WTC11 (cell line): ENCODE measurements around the gene WNT3A. TPM values are rescaled to one million over a fixed set of nuclear protein-coding genes. Genes with fewer than 3 reads are reported as not detected.

Source experiments
- ATAC-seq: fragments of 200-7000 bp; cut with Tn5 transposase; 2 replicates; pipeline ENCODE4 v1.10.0; 2021; ENCODE audit warnings: mild to moderate bottlenecking, moderate library complexity
- CTCF ChIA-PET: fragments of 300-600 bp; sonication (Branson Sonifier 250); formaldehyde crosslinking; loops from one replicate; lab custom pipeline; 2021; ENCODE audit warnings: antibody characterized with exemption; lab: Charles Lee
- POLR2A ChIA-PET: fragments of 350-600 bp; sonication (Branson Sonifier 250); formaldehyde crosslinking; loops from one replicate; lab custom pipeline; 2021; ENCODE audit warnings: antibody characterized with exemption; lab: Charles Lee
- DNase-seq: peaks from one replicate; pipeline ENCODE4 v3.0.0; 2021; ENCODE audit warnings: low spot score
- H3K27ac Mint-ChIP-seq: 2 replicates; pipeline ENCODE4 v1.8.0; 2021; ENCODE audit warnings: mixed read lengths
- H3K27me3 Mint-ChIP-seq: 2 replicates; pipeline ENCODE4 v1.8.0; 2021; ENCODE audit warnings: low read depth, mild to moderate bottlenecking, moderate library complexity, mixed read lengths
- H3K36me3 Mint-ChIP-seq: 2 replicates; pipeline ENCODE4 v1.8.0; 2021; ENCODE audit warnings: mixed read lengths
- H3K4me1 Mint-ChIP-seq: 2 replicates; pipeline ENCODE4 v1.8.0; 2022; ENCODE audit warnings: mixed read lengths
- H3K4me3 Mint-ChIP-seq: 2 replicates; pipeline ENCODE4 v1.8.0; 2021; ENCODE audit warnings: mild to moderate bottlenecking, moderate library complexity, mixed read lengths
- H3K9me3 Mint-ChIP-seq: 2 replicates; pipeline ENCODE4 v1.8.0; 2021; ENCODE audit warnings: mixed read lengths
- CREM ChIP-seq: sonication (generic); formaldehyde crosslinking; IDR thresholded peaks from 2 replicates; pipeline ENCODE4 v1.8.1; 2022; ENCODE audit warnings: mild to moderate bottlenecking, missing genetic modification reagents, moderate library complexity
- ETV6 ChIP-seq: sonication (generic); formaldehyde crosslinking; IDR thresholded peaks from 2 replicates; pipeline ENCODE4 v1.8.1; 2022; ENCODE audit warnings: mild to moderate bottlenecking, missing genetic modification reagents
- HMGA2 ChIP-seq: fragments of 250-450 bp; sonication (Bioruptor Pico); IDR thresholded peaks from 2 replicates; pipeline ENCODE4 v1.4.0; 2021; ENCODE audit warnings: mild to moderate bottlenecking, moderate library complexity
- IRF2 ChIP-seq: sonication (generic); formaldehyde crosslinking; IDR thresholded peaks from 2 replicates; pipeline ENCODE4 v1.8.0; 2022; ENCODE audit warnings: low read depth, missing genetic modification reagents, borderline replicate concordance
- SMAD4 ChIP-seq: sonication (generic); formaldehyde crosslinking; IDR thresholded peaks from 2 replicates; pipeline ENCODE4 v1.8.0; 2022; ENCODE audit warnings: mild to moderate bottlenecking, missing genetic modification reagents
- SP1 ChIP-seq: sonication (generic); formaldehyde crosslinking; conservative IDR thresholded peaks from 2 replicates; pipeline ENCODE4 v1.8.1; 2022; ENCODE audit warnings: missing genetic modification reagents
- TEAD1 ChIP-seq: sonication (generic); formaldehyde crosslinking; IDR thresholded peaks from 2 replicates; pipeline ENCODE4 v1.8.0; 2022; ENCODE audit warnings: mild to moderate bottlenecking, missing genetic modification reagents
- ZNF219 ChIP-seq: sonication (generic); formaldehyde crosslinking; IDR thresholded peaks from 2 replicates; pipeline ENCODE4 v1.8.0; 2023; ENCODE audit warnings: missing genetic modification reagents, mild to moderate bottlenecking, borderline replicate concordance
- ZNF416 ChIP-seq: fragments of 250-450 bp; sonication (Bioruptor Pico); IDR thresholded peaks from 2 replicates; pipeline ENCODE4 v1.9.0; 2021; ENCODE audit warnings: mild to moderate bottlenecking, inconsistent platforms
- total RNA-seq: library from RNA; stranded (reverse); gene quantifications from 3 replicates; pipeline ENCODE4 v1.2.3, GENCODE V29; 2021
- TF ChIP-seq, protein P1 (sequence below): sonication (generic); formaldehyde crosslinking; IDR thresholded peaks from 2 replicates; pipeline ENCODE4 v1.8.1; 2022; ENCODE audit warnings: mild to moderate bottlenecking, missing genetic modification reagents, moderate library complexity, borderline replicate concordance
- TF ChIP-seq, protein P2 (sequence below): sonication (generic); formaldehyde crosslinking; IDR thresholded peaks from 2 replicates; pipeline ENCODE4 v1.8.0; 2022; ENCODE audit warnings: missing genetic modification reagents
- TF ChIP-seq, protein P3 (sequence below): sonication (generic); formaldehyde crosslinking; IDR thresholded peaks from 2 replicates; pipeline ENCODE4 v1.8.1; 2023; ENCODE audit warnings: mild to moderate bottlenecking, missing genetic modification reagents, borderline replicate concordance

The WNT3A gene
- total RNA-seq, 1 experiment from 2014 or later: 0.17 TPM

DNA sequence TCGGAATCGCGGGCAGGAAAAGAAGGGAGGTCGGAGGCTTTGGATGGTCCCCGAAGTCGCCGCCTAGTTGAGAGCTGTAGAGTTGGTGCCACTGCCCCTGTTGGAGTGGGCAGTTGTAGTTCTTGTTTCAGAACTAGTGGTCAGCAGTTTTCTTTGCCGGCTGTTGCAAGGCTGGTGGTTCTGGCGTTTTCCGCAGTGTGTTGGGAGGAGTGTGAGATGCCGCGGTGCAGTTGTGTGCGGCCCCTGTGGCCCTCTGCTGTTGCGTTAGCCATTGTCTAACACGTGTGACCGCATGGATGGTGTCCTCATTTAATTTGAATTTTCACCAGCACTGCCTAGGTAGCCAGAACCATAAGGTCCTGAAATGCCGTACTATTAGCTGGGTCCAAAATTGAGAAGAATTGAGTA lies 77.1 kb downstream of the WNT3A start:
- CTCF ChIA-PET: interaction anchor here (1.4 to 1.9 kb wide), 2 partner anchors 80 to 84 kb away, joined by 6 read pairs; no protein-coding TSS in a partner anchor
- H3K4me1 Mint-ChIP-seq: peaks cover 40% of the 10 kb centered on the region
- H3K36me3 Mint-ChIP-seq: peaks cover 13% of the 10 kb centered on the region
- peak overlapping the region; percentile 95 for H3K4me3 Mint-ChIP-seq
- ATAC-seq (no peak), DNase-seq (no peak)
- H3K9me3 Mint-ChIP-seq: no peaks in the 10 kb centered on the region
- peak overlapping the region; percentile 78 for H3K27ac Mint-ChIP-seq
- no peak for TF ChIP-seq ZNF219 (CRISPR knock-in tag)
- TF ChIP-seq ETV6: 0 out of 2 replicates have a peak, but pooled peaks have one; percentile 27
- TF ChIP-seq, all 79 proteins: peak for 1
- POLR2A ChIA-PET: no interaction called here
- H3K27me3 Mint-ChIP-seq: peaks cover 20% of the 10 kb centered on the region

DNA sequence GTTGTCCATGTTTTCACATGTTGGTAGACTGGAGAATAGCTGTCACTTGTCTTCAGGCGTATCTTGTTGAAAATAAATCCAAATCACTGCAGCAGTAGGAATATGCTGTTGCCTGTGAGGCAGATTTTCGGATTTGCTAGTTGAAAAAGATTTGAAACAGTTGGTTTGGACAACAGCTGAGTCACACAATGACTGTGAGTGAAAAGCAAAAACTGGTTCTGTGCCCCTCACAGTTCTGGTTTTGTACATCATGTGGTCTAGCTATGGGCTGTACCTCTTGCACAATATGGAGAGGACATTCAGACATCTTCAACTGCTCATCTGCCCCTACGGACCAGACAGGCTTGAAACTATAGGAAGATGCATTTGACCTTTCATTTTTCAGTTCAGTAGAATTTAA lies 77.5 kb downstream of the WNT3A start:
- ChIA-PET POLR2A (no interaction called here), CTCF (interaction anchor here (1.4 to 1.9 kb wide), 2 partner anchors 80 to 85 kb away, joined by 6 read pairs; no protein-coding TSS in a partner anchor)
- TF ChIP-seq ZNF219 (CRISPR knock-in tag) (no peak), ZNF416 (no peak), TEAD1 (CRISPR knock-in tag) (no peak), SP1 (CRISPR knock-in tag) (no peak)
- TF ChIP-seq, protein P1, sequence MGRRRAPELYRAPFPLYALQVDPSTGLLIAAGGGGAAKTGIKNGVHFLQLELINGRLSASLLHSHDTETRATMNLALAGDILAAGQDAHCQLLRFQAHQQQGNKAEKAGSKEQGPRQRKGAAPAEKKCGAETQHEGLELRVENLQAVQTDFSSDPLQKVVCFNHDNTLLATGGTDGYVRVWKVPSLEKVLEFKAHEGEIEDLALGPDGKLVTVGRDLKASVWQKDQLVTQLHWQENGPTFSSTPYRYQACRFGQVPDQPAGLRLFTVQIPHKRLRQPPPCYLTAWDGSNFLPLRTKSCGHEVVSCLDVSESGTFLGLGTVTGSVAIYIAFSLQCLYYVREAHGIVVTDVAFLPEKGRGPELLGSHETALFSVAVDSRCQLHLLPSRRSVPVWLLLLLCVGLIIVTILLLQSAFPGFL (CRISPR knock-in tag): no peak
- TF ChIP-seq, protein P2, sequence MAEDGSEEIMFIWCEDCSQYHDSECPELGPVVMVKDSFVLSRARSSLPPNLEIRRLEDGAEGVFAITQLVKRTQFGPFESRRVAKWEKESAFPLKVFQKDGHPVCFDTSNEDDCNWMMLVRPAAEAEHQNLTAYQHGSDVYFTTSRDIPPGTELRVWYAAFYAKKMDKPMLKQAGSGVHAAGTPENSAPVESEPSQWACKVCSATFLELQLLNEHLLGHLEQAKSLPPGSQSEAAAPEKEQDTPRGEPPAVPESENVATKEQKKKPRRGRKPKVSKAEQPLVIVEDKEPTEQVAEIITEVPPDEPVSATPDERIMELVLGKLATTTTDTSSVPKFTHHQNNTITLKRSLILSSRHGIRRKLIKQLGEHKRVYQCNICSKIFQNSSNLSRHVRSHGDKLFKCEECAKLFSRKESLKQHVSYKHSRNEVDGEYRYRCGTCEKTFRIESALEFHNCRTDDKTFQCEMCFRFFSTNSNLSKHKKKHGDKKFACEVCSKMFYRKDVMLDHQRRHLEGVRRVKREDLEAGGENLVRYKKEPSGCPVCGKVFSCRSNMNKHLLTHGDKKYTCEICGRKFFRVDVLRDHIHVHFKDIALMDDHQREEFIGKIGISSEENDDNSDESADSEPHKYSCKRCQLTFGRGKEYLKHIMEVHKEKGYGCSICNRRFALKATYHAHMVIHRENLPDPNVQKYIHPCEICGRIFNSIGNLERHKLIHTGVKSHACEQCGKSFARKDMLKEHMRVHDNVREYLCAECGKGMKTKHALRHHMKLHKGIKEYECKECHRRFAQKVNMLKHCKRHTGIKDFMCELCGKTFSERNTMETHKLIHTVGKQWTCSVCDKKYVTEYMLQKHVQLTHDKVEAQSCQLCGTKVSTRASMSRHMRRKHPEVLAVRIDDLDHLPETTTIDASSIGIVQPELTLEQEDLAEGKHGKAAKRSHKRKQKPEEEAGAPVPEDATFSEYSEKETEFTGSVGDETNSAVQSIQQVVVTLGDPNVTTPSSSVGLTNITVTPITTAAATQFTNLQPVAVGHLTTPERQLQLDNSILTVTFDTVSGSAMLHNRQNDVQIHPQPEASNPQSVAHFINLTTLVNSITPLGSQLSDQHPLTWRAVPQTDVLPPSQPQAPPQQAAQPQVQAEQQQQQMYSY (CRISPR knock-in tag): no peak
- Mint-ChIP-seq H3K4me1 (peaks cover 44% of the 10 kb centered on the region), H3K9me3 (no peaks in the 10 kb centered on the region), H3K27me3 (peaks cover 16% of the 10 kb centered on the region), H3K36me3 (peaks cover 13% of the 10 kb centered on the region), H3K27ac (peak overlapping the region; percentile 78), H3K4me3 (peak overlapping the region; percentile 95)
- no peak for DNase-seq
- ATAC-seq: no peak

DNA sequence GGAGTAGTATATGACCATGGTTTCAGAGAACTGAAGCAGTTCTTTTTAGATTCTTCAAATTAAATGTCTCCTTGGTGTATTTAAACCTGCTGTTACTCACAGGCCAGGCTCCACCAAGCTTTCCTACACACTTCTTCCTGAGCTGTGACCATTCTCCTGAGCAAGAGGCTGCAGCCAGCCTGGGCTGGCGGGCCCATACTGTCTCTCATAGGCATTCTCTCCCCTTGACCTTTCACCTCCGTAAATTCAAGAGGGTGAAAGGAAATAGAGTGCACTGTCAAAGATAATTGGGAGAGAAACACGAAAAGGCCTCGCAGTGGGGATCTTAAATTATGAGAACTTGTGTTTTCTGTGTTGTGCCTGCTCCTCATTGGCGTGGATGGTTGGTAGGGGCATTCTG lies 78.0 kb downstream of the WNT3A start:
- no peaks in the 10 kb centered on the region for H3K9me3 Mint-ChIP-seq
- peaks cover 45% of the 10 kb centered on the region for H3K4me1 Mint-ChIP-seq
- POLR2A ChIA-PET: no interaction called here

More for the DNA sequence above, 78.0 kb downstream of the WNT3A start:
- peaks cover 13% of the 10 kb centered on the region for H3K36me3 Mint-ChIP-seq
- CTCF ChIA-PET: interaction anchor here (1.4 to 1.9 kb wide), 2 partner anchors 81 to 85 kb away, joined by 6 read pairs; no protein-coding TSS in a partner anchor
- peak overlapping the region; percentile 78 for H3K27ac Mint-ChIP-seq
- DNase-seq: no peak
- H3K4me3 Mint-ChIP-seq: peak overlapping the region; percentile 95
- peaks cover 11% of the 10 kb centered on the region for H3K27me3 Mint-ChIP-seq
- ATAC-seq: no peak
- TF ChIP-seq CREM (CRISPR knock-in tag): no peak
- TF ChIP-seq, protein P3, sequence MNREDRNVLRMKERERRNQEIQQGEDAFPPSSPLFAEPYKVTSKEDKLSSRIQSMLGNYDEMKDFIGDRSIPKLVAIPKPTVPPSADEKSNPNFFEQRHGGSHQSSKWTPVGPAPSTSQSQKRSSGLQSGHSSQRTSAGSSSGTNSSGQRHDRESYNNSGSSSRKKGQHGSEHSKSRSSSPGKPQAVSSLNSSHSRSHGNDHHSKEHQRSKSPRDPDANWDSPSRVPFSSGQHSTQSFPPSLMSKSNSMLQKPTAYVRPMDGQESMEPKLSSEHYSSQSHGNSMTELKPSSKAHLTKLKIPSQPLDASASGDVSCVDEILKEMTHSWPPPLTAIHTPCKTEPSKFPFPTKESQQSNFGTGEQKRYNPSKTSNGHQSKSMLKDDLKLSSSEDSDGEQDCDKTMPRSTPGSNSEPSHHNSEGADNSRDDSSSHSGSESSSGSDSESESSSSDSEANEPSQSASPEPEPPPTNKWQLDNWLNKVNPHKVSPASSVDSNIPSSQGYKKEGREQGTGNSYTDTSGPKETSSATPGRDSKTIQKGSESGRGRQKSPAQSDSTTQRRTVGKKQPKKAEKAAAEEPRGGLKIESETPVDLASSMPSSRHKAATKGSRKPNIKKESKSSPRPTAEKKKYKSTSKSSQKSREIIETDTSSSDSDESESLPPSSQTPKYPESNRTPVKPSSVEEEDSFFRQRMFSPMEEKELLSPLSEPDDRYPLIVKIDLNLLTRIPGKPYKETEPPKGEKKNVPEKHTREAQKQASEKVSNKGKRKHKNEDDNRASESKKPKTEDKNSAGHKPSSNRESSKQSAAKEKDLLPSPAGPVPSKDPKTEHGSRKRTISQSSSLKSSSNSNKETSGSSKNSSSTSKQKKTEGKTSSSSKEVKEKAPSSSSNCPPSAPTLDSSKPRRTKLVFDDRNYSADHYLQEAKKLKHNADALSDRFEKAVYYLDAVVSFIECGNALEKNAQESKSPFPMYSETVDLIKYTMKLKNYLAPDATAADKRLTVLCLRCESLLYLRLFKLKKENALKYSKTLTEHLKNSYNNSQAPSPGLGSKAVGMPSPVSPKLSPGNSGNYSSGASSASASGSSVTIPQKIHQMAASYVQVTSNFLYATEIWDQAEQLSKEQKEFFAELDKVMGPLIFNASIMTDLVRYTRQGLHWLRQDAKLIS (CRISPR knock-in tag): no peak
- TF ChIP-seq ZNF219 (CRISPR knock-in tag): no peak
- TF ChIP-seq IRF2 (CRISPR knock-in tag): no peak
- TF ChIP-seq HMGA2 (CRISPR knock-in tag): no peak
- no peak for TF ChIP-seq SMAD4
